Left lung (tissue), 10 donors: ENCODE data around the gene C4A. TPM values are rescaled to one million over a fixed set of nuclear protein-coding genes. Genes with fewer than 3 reads are reported as not detected.

Experiments used
- ATAC-seq: fragments of 200-7000 bp; cut with Tn5 transposase; one replicate; pipeline ENCODE4 v1.9.1; 2020; ENCODE audit warnings: moderate library complexity
- DNase-seq, 4 donors: peaks; one replicate each; pipeline ENCODE4 v3.0.0-alpha.2; 2013 to 2020
- H3K27ac ChIP-seq, 2 donors: fragments of 200-600 bp; sonication (generic) in 1 of 2; one replicate each; pipeline versions ENCODE4 v1.5.0 to v1.8.0; 2020 to 2021
- H3K27me3 ChIP-seq, 2 donors: fragments of 200-600 bp; sonication (generic) in 1 of 2; one replicate each; pipeline versions ENCODE4 v1.5.0 to v1.8.0; 2020 to 2021
- H3K36me3 ChIP-seq, 2 donors: fragments of 200-600 bp; sonication (generic) in 1 of 2; one replicate each; pipeline versions ENCODE4 v1.5.0 to v1.8.0; 2020 to 2021
- H3K4me1 ChIP-seq, 2 donors: fragments of 200-600 bp; one replicate each; pipeline ENCODE4 v1.8.0; 2021
- H3K4me3 ChIP-seq, 2 donors: fragments of 200-600 bp; sonication (generic) in 1 of 2; one replicate each; pipeline versions ENCODE4 v1.5.0 to v1.8.0; 2020 to 2021; ENCODE audit warnings: mild to moderate bottlenecking in 1 of 2
- H3K9me3 ChIP-seq, 2 donors: fragments of 200-600 bp; sonication (generic) in 1 of 2; one replicate each; pipeline versions ENCODE4 v1.5.0 to v1.8.0; 2020 to 2021
- intact Hi-C, 2 donors: fragments of 100-400 bp; cut with DNase I; formaldehyde crosslinking; loops; one replicate each; pipeline versions ENCODE4 v1.11.2 to v1.14.2; 2022
- polyA plus RNA-seq, 6 donors: library from polyadenylated mRNA; unstranded; fragments of 120-200 nt; gene quantifications; one replicate each; pipeline ENCODE4 v1.2.1, GENCODE V29; 2013; ENCODE audit not compliant: insufficient read length in 6 of 6
- total RNA-seq, 2 donors: library from RNA; stranded (reverse); fragmentation: NEBNext Ultra II Directional; extraction: Animal tissue kit (Norgen Biotek cat#: 25700); gene quantifications; one replicate each; pipeline ENCODE4 v1.2.1, GENCODE V29; 2021
- TF ChIP-seq, protein P1 (sequence below), 2 donors: fragments of 200-600 bp; sonication (generic) in 1 of 2; IDR thresholded peaks; one replicate each; pipeline versions ENCODE4 v1.5.0 to v1.8.0; 2021; ENCODE audit warnings: antibody characterized with exemption in 2 of 2
- donor health status: DM: no; HTN: yes; CAD: no.
- donor health status: DM: no; HTN: no; CAD: no.

The C4A gene
- total and polyA plus RNA-seq, 8 donors, result 5.9 to 124 (median 10.3) TPM

DNA sequence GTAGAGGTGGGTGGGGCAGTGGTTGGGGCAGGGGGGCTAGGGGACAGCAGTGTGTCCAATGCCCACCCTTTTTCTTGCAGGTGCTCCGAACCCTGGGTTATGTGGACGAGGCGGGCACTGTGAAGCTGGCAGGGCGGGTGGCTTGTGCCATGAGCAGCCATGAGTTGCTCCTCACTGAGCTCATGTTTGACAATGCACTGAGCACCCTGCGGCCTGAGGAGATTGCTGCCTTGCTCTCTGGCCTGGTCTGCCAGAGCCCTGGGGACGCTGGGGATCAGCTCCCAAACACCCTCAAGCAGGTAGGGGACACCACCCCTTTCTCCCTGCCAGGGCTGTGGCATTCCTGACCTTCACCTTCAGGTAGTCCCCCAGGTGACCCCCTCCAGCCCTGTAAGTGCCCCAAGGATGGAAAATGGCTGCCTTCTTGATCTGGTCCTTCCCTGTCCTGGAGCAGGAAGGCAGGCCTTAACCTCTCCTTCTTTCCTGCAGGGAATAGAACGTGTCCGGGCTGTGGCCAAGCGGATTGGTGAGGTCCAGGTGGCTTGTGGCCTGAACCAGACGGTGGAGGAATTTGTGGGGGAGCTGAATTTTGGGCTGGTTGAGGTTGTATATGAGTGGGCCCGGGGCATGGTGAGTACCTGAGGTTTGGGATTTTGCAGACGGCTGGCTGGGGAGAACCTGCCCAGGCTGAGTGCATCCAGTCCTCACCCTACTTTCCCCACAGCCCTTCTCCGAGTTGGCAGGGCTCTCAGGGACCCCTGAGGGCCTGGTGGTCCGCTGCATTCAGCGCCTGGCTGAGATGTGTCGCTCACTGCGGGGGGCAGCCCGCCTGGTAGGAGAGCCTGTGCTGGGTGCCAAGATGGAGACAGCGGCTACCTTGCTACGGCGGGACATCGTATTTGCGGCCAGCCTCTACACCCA, 12.8 kb upstream of the C4A start:
- ATAC-seq, result no peak

DNA sequence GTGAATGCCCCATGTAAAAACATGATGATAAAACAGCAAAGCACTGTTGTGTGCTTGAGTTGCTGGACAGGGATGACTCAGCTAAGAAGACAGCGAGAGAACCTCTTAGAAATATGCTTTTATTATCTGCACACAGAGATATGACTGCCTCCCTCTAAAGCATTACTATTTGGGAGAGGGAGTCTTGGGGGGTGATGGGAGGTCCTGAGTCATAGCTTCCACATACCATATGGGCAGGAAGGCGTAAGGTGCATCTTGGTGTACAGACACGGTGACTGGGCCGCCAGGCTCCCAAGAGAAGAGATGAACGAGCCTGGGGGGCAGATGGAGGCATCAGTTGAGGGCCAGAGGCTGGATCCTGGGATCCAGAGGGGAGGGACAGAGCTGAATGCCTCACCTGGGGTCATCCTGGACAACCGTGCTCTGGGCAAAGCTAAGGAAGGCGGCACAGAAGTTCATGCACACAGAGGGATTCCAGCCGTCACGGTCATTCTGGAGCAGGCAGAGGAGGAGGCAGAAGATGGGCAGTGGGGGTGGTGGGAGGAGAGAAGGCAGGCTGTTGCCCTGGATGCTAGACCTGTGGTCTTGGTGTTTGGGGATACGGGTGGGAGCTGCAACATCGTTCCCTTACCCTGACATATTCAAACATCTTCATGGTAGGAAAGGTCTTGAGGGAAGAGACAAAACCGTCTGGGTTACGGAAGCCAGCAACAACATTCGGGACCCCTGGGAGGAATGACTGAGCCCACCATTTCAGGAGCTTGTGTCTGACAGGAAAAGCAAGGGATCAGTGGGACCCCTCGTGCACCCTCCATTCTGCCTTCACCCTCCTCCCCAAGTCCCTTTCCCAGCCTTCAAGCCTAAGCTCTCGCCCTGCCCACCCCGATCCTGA, 11.9 kb upstream of the C4A start:
- intact Hi-C loops, result no loop called here
- TF ChIP-seq, protein P1, sequence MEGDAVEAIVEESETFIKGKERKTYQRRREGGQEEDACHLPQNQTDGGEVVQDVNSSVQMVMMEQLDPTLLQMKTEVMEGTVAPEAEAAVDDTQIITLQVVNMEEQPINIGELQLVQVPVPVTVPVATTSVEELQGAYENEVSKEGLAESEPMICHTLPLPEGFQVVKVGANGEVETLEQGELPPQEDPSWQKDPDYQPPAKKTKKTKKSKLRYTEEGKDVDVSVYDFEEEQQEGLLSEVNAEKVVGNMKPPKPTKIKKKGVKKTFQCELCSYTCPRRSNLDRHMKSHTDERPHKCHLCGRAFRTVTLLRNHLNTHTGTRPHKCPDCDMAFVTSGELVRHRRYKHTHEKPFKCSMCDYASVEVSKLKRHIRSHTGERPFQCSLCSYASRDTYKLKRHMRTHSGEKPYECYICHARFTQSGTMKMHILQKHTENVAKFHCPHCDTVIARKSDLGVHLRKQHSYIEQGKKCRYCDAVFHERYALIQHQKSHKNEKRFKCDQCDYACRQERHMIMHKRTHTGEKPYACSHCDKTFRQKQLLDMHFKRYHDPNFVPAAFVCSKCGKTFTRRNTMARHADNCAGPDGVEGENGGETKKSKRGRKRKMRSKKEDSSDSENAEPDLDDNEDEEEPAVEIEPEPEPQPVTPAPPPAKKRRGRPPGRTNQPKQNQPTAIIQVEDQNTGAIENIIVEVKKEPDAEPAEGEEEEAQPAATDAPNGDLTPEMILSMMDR (IDR thresholded peaks at IDR 0.05), result no peak
- Histone ChIP-seq H3K4me1 (peaks cover 21 to 38% of the 10 kb centered on the region in 2 donors), H3K36me3 (peaks cover 0 to 56% of the 10 kb centered on the region in 2 donors), H3K9me3 (no peaks in the 10 kb centered on the region), H3K27me3 (no peaks in the 10 kb centered on the region), H3K27ac (no peak overlapping the region), H3K4me3 (no peak overlapping the region)
- ATAC-seq, result no peak
- peak in 1 of 4 donors; percentile 32 for DNase-seq

More for the DNA sequence above, 12.8 kb upstream of the C4A start:
- Histone ChIP-seq H3K4me1 (peaks cover 21 to 38% of the 10 kb centered on the region in 2 donors), H3K27ac (no peak overlapping the region), H3K9me3 (no peaks in the 10 kb centered on the region), H3K36me3 (peaks cover 0 to 65% of the 10 kb centered on the region in 2 donors), H3K4me3 (no peak overlapping the region), H3K27me3 (no peaks in the 10 kb centered on the region)
- TF ChIP-seq, protein P1 (IDR thresholded peaks at IDR 0.05), result no peak
- intact Hi-C loops, result no loop called here
- peak in 1 of 4 donors; percentile 43 for DNase-seq

DNA sequence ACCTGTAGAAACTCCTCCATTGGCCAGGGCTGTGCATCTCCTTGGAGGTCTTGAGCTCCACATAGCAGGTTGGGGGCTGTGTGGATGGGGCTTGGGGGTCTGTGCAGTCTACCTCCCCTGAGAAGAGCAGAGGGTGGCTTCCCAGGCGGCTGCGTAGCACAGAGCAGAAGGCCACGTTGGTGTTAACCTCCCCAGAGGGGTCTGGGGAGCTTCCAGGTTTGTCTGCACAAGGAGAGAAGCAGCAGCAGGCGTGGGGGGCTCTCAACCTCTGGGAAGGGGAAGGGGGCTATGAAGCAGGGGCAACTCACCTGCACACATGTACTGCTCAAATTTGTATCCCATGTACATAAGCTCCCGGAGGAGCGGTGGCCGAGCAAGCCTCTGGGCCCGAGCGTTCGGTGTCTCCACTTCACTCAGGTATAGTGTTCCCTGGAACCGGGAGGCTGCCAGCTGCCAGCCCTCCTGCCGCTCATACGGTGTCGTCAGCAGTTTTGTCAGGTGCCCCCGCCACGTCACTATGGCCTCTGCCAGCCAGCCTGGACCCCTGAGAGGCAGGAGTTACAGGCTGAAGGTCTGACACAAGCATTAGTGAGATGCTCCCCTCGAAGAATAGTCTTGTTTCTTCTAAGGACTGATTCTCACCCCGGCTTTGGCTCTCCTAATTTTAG, 11.1 kb upstream of the C4A start:
- peak overlapping the region; percentile 95 to 98 for H3K27ac ChIP-seq
- peak in 1 of 4 donors; percentile 80 for DNase-seq
- intact Hi-C loops, result no loop called here
- peak overlapping the region; percentile 80 to 85 for H3K4me3 ChIP-seq
- peaks cover 21 to 38% of the 10 kb centered on the region in 2 donors for H3K4me1 ChIP-seq
- H3K27me3 ChIP-seq, result no peaks in the 10 kb centered on the region
- ATAC-seq, result no peak
- TF ChIP-seq, protein P1 (IDR thresholded peaks at IDR 0.05), result no peak
- H3K36me3 ChIP-seq, result peaks cover 0 to 48% of the 10 kb centered on the region in 2 donors
- H3K9me3 ChIP-seq, result no peaks in the 10 kb centered on the region

DNA sequence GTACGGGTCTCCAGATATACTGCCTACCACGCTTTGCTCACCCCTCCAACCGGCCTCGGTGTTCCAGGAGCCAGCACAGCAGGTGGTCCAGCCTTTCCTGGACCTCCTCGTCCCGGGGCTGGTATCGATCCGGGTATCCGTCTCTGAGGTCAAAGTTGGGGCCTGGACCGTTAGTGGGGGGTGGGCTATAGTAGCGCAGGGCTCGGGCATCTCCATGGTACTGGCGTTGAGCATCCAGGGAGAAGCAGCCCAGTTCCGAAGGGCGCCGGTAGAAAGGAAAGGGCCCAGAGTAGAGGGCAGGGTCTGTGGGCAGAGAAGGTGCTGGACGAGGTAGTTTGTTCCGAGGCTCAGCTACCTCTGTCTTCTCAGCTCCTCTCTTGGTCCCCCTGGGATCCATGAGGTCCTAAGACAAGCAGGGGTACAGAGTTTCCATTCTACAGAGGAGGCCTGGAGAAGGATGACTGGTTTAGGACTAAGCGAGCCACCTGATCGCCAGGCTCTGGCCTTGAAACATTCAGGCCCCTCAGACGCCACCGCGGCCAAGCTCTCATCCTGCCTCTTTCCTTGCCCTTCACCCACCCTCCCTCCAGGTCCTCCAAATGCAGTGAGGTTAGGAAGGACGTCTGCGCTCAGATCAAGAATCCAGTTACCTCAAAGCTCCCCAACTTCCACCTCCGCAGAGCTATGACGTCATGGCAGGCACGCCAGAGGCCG, 10.4 kb upstream of the C4A start:
- intact Hi-C loops, result no loop called here
- no peak for ATAC-seq

More for the DNA sequence above, 10.4 kb upstream of the C4A start:
- Histone ChIP-seq H3K9me3 (no peaks in the 10 kb centered on the region), H3K4me1 (peaks cover 21 to 38% of the 10 kb centered on the region in 2 donors), H3K27ac (peak overlapping the region; percentile 95 to 98), H3K36me3 (peaks cover 0 to 41% of the 10 kb centered on the region in 2 donors), H3K4me3 (peak overlapping the region; percentile 80 to 85), H3K27me3 (no peaks in the 10 kb centered on the region)
- peak in 1 of 4 donors; percentile 65 for DNase-seq
- TF ChIP-seq, protein P1 (IDR thresholded peaks at IDR 0.05), result no peak
